ENCODE results near the gene FSTL3.

DNA sequence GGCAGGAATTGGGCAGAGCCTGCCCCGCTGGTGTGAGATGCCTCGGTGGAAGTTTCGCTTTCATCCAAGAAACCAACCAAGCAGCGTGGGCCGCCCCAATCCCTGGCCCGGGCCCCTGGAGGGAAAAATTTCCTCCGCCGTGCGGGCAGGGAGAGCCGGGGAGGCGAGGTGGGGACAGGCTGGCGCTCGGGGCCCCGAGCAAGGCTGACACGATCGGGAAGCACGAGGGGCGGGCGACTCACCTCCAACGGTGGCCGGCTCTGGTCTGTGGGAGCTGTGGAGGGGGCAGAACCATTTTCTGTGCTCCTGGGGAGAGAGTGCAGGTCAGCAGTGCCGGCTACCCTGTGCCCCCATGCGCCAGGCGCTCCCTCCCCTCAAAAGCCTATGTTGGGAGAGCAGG is 24.2 kb upstream of the FSTL3 start:
- no peak for TF ChIP-seq EZH2 (IDR thresholded peaks at IDR 0.05; ENCODE audit: borderline replicate concordance, low read depth, low read length, severe bottlenecking)
- TF ChIP-seq, protein P1, sequence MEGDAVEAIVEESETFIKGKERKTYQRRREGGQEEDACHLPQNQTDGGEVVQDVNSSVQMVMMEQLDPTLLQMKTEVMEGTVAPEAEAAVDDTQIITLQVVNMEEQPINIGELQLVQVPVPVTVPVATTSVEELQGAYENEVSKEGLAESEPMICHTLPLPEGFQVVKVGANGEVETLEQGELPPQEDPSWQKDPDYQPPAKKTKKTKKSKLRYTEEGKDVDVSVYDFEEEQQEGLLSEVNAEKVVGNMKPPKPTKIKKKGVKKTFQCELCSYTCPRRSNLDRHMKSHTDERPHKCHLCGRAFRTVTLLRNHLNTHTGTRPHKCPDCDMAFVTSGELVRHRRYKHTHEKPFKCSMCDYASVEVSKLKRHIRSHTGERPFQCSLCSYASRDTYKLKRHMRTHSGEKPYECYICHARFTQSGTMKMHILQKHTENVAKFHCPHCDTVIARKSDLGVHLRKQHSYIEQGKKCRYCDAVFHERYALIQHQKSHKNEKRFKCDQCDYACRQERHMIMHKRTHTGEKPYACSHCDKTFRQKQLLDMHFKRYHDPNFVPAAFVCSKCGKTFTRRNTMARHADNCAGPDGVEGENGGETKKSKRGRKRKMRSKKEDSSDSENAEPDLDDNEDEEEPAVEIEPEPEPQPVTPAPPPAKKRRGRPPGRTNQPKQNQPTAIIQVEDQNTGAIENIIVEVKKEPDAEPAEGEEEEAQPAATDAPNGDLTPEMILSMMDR (IDR thresholded peaks at IDR 0.05; ENCODE audit: borderline replicate concordance, extremely low read depth, low read length, poor library complexity, severe bottlenecking) = no peak

Measured in DND-41 (cell line).